Activated T-helper 2 cell treated with anti-CD3 and anti-CD28 coated beads, Interferon-gamma antibody, Interleukin-2, Interleukin-4, amounts not matched to agents 10 μg/mL and 5 μg/mL and 100 μg/mL, durations not matched to agents 14 hours and 24 hours and 36 hours (primary cell): ENCODE data around the gene LIFR. TPM values are rescaled to one million over a fixed set of nuclear protein-coding genes. Genes with fewer than 3 reads are reported as not detected.
"Not testable (repeated sequence)": the region's sequence is repeated elsewhere in the genome, so short reads cannot be mapped to it uniquely, and the experiment has no call there.

Source experiments
- DNase-seq: peaks from one replicate; pipeline ENCODE4 v3.0.0; 2021; ENCODE audit warnings: low spot score
- H3K27ac Mint-ChIP-seq: one replicate; pipeline ENCODE4 v1.8.0; 2021; ENCODE audit warnings: mixed read lengths
- H3K27me3 Mint-ChIP-seq: one replicate; pipeline ENCODE4 v1.8.0; 2021; ENCODE audit warnings: low read depth, mixed read lengths
- H3K36me3 Mint-ChIP-seq: one replicate; pipeline ENCODE4 v1.8.0; 2021; ENCODE audit warnings: low read depth, mixed read lengths
- H3K4me1 Mint-ChIP-seq: one replicate; pipeline ENCODE4 v1.8.0; 2021; ENCODE audit warnings: low read depth, mixed read lengths
- H3K4me3 Mint-ChIP-seq: one replicate; pipeline ENCODE4 v1.8.0; 2021; ENCODE audit warnings: low read depth, mild to moderate bottlenecking, moderate library complexity, mixed read lengths
- H3K9me3 Mint-ChIP-seq: one replicate; pipeline ENCODE4 v1.8.0; 2021; ENCODE audit warnings: mixed read lengths
- intact Hi-C: fragments of 100-400 bp; cut with micrococcal nuclease; formaldehyde crosslinking; loops from one replicate; pipeline ENCODE4 v1.15.1; 2023
- total RNA-seq: library from RNA; stranded (reverse); gene quantifications from 2 replicates; pipeline ENCODE4 v1.2.3, GENCODE V29; 2022

LIFR gene, protein sequence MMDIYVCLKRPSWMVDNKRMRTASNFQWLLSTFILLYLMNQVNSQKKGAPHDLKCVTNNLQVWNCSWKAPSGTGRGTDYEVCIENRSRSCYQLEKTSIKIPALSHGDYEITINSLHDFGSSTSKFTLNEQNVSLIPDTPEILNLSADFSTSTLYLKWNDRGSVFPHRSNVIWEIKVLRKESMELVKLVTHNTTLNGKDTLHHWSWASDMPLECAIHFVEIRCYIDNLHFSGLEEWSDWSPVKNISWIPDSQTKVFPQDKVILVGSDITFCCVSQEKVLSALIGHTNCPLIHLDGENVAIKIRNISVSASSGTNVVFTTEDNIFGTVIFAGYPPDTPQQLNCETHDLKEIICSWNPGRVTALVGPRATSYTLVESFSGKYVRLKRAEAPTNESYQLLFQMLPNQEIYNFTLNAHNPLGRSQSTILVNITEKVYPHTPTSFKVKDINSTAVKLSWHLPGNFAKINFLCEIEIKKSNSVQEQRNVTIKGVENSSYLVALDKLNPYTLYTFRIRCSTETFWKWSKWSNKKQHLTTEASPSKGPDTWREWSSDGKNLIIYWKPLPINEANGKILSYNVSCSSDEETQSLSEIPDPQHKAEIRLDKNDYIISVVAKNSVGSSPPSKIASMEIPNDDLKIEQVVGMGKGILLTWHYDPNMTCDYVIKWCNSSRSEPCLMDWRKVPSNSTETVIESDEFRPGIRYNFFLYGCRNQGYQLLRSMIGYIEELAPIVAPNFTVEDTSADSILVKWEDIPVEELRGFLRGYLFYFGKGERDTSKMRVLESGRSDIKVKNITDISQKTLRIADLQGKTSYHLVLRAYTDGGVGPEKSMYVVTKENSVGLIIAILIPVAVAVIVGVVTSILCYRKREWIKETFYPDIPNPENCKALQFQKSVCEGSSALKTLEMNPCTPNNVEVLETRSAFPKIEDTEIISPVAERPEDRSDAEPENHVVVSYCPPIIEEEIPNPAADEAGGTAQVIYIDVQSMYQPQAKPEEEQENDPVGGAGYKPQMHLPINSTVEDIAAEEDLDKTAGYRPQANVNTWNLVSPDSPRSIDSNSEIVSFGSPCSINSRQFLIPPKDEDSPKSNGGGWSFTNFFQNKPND
- 0.25 TPM in 1 of 2 replicates, not detected in the other for total RNA-seq

DNA sequence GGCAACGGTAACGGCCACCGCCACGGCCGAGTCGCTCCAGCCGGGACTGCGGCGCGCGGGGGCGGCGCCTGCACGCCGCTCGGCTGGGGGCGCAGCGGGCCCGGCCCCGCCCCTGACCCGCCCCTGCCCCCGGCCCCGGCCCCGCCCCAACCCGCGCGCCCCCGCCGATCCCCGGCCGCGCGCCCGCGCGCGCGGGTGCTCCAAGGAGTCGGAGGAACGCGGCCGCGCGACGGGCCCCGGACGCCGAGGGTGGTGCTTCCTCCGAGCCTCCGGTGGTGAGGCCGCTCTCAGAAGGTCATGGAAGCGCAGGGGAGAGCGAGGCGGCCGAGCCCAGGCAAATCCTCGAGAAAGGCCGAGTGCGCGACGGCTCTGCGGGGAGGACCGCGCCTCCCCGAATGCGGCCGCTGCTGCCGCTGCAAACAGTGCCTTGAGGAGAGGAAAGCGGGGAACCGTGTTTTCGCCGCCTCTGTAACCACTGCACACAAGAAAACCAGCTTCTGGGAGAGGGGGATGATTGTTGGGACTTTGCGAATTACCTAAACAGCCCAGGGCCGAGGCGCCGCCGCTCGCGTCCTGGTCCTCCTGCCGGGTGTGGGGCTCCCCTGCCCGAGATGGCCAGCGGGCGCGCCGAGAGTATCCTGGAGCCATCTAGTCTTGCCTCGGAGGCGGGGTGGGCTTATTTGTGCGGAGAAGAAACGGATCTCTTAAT is at the start of gene LIFR:
TSS of gene LIFR (minus strand) at position 48 of the 709 bp plus-strand sequence. CDS start 25,999 bp downstream, outside the sequence.
- Mint-ChIP-seq H3K27ac (no peak within 1 kb of the TSS), H3K27me3 (peaks cover 67% of the 10 kb centered on the region), H3K4me3 (peak within 1 kb of the TSS; percentile 83), H3K36me3 (peaks cover 3% of the 10 kb centered on the region), H3K4me1 (peaks cover 11% of the 10 kb centered on the region), H3K9me3 (no peaks in the 10 kb centered on the region)
- DNase-seq = peak; percentile 37
- intact Hi-C loops = loop anchor here (1.0 to 10.0 kb wide), 4 partner anchors 115 to 518 kb away; partner anchors contain the start of genes EGFLAM and RICTOR

DNA sequence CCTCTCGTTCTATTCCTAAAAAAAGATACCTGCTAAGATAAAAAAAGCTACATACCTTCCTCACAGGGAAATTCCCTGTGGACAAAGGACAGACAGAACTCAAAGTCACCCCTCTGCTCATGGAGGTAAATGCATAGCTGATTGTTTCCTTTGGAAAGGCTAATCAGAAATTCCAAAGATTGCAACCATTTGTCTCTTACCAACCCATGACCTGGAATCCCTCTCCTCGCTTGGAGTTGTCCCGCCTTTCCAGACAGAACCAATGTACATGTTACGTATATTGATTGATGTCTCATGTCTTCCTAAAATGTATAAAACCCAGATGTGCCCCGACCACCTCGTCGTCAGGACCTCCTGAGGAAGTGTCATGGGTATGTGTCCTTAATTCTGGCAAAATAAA is 49.2 kb upstream of the LIFR start:
- peaks cover 2% of the 10 kb centered on the region for H3K27me3 Mint-ChIP-seq
- H3K9me3 Mint-ChIP-seq = no peaks in the 10 kb centered on the region
- no peak overlapping the region for H3K4me3 Mint-ChIP-seq
- H3K4me1 Mint-ChIP-seq = no peaks in the 10 kb centered on the region
- H3K27ac Mint-ChIP-seq = no peak overlapping the region
- DNase-seq = no peak
- no peaks in the 10 kb centered on the region for H3K36me3 Mint-ChIP-seq
- intact Hi-C loops = no loop called here

DNA sequence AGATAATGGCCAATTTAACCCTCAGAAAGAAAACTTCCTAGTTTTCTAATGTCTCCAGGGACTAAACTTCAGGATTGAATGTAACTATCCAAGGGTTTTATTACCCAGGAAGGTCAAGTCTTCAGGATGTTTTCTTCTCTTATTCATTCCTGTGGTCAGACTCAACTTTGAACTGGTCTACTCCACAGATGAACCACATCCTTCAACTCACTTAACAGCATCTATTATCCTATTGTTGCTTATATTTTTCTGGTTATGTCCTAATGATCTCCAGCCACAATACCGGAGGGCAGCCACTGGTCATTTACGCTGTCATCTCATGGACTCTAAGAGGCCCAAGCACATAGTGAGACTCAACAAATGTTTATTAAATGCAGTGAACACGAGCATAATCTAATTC is 47.2 kb upstream of the LIFR start:
- H3K27me3 Mint-ChIP-seq = peaks cover 2% of the 10 kb centered on the region
- no peaks in the 10 kb centered on the region for H3K36me3 Mint-ChIP-seq
- intact Hi-C loops = no loop called here
- no peak for DNase-seq
- no peaks in the 10 kb centered on the region for H3K9me3 Mint-ChIP-seq
- H3K27ac Mint-ChIP-seq = no peak overlapping the region
- no peaks in the 10 kb centered on the region for H3K4me1 Mint-ChIP-seq
- no peak overlapping the region for H3K4me3 Mint-ChIP-seq

DNA sequence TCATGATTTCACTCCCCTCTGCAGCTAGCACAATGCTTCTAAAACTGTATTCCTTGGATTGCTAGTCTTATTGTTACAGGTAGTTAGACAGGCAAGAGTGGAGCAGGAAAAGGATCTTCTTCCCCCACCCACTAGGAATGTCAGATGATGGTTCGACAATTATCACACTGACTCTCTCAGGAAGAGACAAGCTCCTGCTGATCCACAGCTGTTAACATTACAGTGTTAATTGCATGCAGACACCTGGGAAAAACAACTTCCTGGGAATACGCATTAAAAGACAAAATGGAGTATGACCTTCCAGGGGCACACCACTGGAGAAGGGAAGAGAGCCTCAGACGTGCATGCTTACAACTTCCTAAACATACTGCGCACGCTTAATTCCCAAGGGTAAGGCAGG is 46.2 kb upstream of the LIFR start:
- Mint-ChIP-seq H3K4me1 (no peaks in the 10 kb centered on the region), H3K4me3 (no peak overlapping the region), H3K27ac (no peak overlapping the region), H3K36me3 (no peaks in the 10 kb centered on the region), H3K27me3 (peaks cover 2% of the 10 kb centered on the region), H3K9me3 (no peaks in the 10 kb centered on the region)
- intact Hi-C loops = no loop called here
- no peak for DNase-seq

DNA sequence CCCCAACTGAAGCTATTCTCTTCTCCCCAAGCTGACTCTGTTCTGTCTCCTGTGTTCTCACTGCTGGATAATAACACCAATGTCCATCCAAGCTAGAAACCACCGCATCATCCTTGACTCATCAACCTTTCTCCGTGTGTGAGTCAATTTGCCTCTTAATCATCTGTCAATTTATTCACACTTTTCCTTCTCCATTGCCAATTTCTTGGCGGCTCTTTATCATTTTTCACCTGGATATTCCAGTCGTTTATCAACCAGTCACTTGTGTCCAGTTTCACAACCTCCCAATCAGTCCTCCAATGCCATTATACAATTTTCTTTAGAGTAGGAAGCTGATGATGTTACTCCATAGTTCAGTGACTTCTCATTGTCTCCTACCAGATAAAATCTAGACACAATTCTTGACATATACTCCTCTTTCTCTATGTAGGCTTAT is 45.4 kb upstream of the LIFR start:
- DNase-seq = no peak
- H3K4me3 Mint-ChIP-seq = no peak overlapping the region
- H3K9me3 Mint-ChIP-seq = no peaks in the 10 kb centered on the region
- peaks cover 2% of the 10 kb centered on the region for H3K27me3 Mint-ChIP-seq
- no peak overlapping the region for H3K27ac Mint-ChIP-seq
- H3K4me1 Mint-ChIP-seq = no peaks in the 10 kb centered on the region
- H3K36me3 Mint-ChIP-seq = no peaks in the 10 kb centered on the region
- intact Hi-C loops = no loop called here

DNA sequence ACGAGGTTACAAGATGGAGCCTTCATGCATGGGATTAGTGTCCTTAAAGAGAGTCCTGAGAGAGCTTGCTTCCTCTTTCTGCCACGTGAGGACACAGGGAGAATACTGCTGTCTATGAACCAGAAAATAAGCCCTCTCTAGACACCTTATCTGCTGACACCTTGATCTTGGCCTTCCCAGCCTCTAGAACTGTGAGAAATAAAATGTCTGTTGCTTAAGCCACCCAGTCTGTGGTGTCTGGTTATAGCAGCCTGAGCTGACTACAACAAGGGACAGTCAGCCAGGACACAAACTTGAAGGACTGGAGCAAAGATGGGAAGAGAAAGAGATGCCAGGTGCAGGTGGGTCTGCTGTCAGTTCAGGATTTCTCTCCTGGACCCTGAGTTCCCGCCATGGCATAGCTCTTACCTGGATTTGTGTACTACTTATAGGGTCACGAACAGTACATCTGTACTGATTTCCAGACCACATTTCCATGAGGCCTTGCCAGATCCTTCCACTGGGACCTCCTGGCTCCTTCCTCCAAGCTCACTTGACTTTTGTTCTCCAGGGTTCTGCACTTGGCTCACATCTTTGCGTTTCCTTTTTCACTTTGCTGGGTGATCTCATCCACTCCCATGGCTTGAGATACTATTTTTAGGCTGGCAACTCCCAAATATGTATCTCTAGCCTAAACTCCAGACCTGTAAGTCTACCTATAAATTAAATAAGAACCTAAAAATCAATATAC is 44.9 kb upstream of the LIFR start:
- DNase-seq = no peak
- Mint-ChIP-seq H3K4me1 (no peaks in the 10 kb centered on the region), H3K36me3 (no peaks in the 10 kb centered on the region), H3K27me3 (peaks cover 2% of the 10 kb centered on the region), H3K9me3 (no peaks in the 10 kb centered on the region), H3K4me3 (no peak overlapping the region), H3K27ac (no peak overlapping the region)
- intact Hi-C loops = no loop called here

DNA sequence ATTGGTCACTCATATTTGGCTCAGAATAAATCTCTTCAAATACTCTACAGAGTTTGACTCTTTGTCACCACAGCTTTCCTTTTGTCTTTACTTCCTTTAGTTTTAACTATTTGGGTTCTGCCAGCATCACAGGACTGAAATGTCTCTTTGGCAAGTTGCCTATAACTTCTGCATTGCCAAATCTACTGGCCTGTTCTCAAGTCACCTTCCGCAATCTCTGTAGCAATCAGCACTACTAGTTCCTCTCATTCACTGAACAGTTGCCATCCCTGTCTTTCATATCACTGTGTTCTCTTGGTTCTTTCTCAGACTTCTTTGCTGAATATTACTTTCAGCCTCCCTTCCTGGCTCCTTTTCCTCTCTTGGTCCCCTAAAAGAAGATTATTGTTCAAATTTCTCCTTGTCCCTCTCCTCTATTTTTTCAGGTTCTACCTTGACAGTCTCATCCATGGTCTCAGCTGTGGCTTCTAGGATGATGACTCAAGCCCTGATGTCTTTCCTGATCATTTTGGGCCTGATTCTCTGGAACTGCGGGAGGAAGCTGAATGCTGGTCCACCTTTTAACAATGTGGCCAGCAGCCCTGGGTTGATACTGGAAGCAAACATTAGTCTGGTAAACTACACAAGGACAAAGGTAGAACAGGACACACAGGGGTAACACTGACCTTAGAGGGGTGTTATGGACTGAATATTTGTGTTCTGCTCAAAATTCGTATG is 44.0 kb upstream of the LIFR start:
- no peak overlapping the region for H3K4me3 Mint-ChIP-seq
- no peaks in the 10 kb centered on the region for H3K9me3 Mint-ChIP-seq
- intact Hi-C loops = no loop called here
- H3K27me3 Mint-ChIP-seq = peaks cover 2% of the 10 kb centered on the region
- no peaks in the 10 kb centered on the region for H3K36me3 Mint-ChIP-seq
- no peak for DNase-seq
- no peaks in the 10 kb centered on the region for H3K4me1 Mint-ChIP-seq
- H3K27ac Mint-ChIP-seq = no peak overlapping the region

DNA sequence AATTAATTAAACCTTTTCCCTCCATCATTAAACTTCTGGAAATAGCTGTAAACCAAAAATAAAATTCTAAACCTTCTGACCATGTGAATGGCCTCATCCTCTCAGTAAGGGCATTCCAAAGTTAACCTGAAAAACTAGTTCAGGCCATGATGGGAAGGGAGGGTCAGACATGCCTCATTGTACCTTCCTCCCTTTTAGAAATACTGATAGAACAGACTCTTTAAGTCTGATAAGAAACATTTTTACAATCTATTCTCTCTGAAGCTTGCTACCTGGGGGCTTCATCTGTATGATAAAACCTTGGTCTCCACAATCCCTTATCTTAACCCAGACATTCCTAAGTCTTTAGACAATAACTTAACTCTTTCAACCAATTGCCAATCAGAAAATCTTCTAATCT is 43.3 kb upstream of the LIFR start:
- H3K27me3 Mint-ChIP-seq, DNase-seq, H3K4me1 Mint-ChIP-seq, H3K36me3 Mint-ChIP-seq, H3K9me3 Mint-ChIP-seq, H3K4me3 Mint-ChIP-seq, H3K27ac Mint-ChIP-seq, intact Hi-C loops: not testable (repeated sequence)

DNA sequence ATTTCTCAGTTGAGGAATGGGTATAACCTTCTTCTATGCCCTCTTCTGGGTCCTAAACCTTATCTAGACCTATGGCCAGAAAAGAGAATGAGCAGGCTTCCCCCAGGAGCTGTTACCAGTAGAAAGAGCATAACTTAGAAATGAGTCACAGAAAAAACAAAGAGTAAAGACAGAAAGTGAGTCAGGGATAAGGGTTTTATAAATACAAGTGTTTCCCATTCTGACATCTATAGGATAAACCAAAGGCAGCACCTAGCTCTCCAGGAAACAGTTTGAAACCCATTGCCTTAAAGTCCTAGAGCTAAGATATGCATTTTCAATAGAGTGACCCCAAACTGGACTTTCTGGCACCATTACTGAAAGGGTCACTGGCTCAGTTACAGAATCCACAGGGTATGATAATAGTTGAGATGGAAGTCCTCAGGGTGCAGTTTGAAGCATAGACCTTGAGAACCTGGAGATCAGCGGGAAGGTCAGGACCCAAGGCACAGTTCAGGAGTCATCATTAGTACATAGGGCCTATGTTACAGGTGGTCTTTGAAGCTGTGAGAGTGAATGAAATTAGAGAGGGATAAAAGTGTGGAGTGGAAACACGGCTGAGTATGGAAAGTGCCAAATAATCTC is 42.7 kb upstream of the LIFR start:
- no peak for DNase-seq
- no peak overlapping the region for H3K4me3 Mint-ChIP-seq
- peaks cover 2% of the 10 kb centered on the region for H3K27me3 Mint-ChIP-seq
- intact Hi-C loops = no loop called here
- no peaks in the 10 kb centered on the region for H3K9me3 Mint-ChIP-seq
- no peaks in the 10 kb centered on the region for H3K4me1 Mint-ChIP-seq
- no peaks in the 10 kb centered on the region for H3K36me3 Mint-ChIP-seq
- no peak overlapping the region for H3K27ac Mint-ChIP-seq

DNA sequence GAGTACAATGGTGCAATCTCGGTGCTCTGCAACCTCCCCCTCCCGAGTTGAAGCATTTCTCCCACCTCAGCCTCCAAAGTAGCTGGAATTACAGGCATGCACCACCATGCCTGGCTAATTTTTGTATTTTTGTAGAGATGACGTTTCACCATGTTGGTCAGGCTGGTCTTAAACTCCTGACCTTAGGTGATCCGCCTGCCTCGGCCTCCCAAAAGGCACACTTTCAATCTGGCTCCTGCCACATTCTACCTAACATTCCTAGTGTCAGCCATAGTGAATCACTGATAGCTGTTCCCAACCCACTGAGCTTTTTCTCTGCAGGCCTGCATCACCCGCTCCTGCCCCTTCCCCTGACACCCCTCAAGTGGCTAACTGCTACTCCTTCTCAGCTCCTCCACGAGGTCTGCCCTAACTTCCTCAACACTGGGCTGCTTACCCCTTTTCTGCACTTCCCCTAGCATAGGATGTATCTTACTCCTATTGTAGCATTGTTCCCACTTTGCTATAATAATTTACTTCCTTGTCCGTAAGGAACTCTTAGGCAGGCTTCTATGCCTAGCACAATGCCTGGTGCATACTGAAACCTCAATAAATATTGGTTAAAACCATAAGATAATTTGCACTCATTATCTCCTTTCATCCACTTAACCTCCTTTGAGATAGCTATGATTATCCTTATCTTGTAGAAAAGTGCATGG is 42.0 kb upstream of the LIFR start:
- DNase-seq = no peak
- Mint-ChIP-seq H3K27me3 (peaks cover 2% of the 10 kb centered on the region), H3K4me1 (no peaks in the 10 kb centered on the region), H3K4me3 (no peak overlapping the region), H3K9me3 (no peaks in the 10 kb centered on the region), H3K27ac (no peak overlapping the region), H3K36me3 (no peaks in the 10 kb centered on the region)
- intact Hi-C loops = no loop called here

DNA sequence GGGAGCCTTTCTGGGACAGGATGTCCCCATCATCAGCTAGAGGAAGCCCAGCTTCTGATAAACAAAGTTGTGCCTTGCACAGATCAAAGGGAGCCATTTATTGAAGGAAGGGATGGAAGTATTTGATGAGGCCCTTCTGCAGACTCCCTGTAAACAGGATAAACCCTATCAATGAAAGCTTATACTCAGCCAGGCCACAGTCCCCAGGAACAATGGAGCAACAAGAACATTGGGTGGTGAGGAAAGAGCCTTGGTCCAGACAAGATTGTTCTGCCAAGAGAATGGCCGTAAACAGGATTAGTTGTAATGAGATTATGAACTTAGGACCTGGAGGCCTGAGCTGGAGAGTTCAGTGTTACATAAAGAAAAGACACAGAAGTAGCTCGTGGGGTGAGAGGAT is 40.5 kb upstream of the LIFR start:
- Mint-ChIP-seq H3K9me3 (no peaks in the 10 kb centered on the region), H3K27me3 (peaks cover 2% of the 10 kb centered on the region), H3K27ac (no peak overlapping the region), H3K4me1 (no peaks in the 10 kb centered on the region), H3K36me3 (no peaks in the 10 kb centered on the region), H3K4me3 (no peak overlapping the region)
- no peak for DNase-seq
- intact Hi-C loops = no loop called here
